ENCODE results near the gene MBD5.
A peak's percentile ranks its signal among the peaks of the same experiment; 100 is the strongest.

The MBD5 gene

GRCh38 chr2:148553332-148553887 is 532.5 kb downstream of the MBD5 start:
- DNase-seq = peak; percentile 7

- no peak for DNase-seq
These were observed 533.8 kb downstream of the MBD5 start for GRCh38 chr2:148554459-148555247.

- no peak for DNase-seq
These were observed 534.9 kb downstream of the MBD5 start for GRCh38 chr2:148555622-148556294.

- DNase-seq = no peak
These were observed 537.0 kb downstream of the MBD5 start for GRCh38 chr2:148557844-148558436.

- no peak for DNase-seq
These were observed 539.6 kb downstream of the MBD5 start for GRCh38 chr2:148560496-148560895.

- DNase-seq = no peak
These were observed 540.5 kb downstream of the MBD5 start for GRCh38 chr2:148561389-148561788.

- no peak for DNase-seq
These were observed 544.5 kb downstream of the MBD5 start for GRCh38 chr2:148565272-148565894.

Measured in CD4-positive, alpha-beta T cell treated with Interleukin-12 subunit alpha and Interleukin-12 subunit beta, for 1 hour (primary cell).